ENCODE data around the gene SMCHD1.

The SMCHD1 gene

DNA sequence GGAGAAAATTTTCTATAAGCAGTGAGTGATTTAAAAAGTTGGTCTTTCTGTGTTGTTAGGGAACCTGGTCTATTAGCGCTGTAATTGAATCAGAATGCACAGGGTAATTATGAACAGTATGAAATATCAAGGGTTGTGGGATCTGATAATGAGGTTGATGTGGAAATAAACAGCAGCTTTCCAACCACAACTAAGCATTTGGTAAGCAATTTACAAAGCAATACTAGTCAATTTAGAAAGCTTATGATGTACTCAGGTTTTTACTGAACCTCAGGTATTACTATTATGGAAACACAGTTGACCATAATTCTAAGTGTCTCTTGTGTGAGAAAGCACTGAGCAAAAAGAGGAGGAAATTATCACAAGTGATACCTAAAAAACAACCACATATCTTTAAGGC lies 11.0 kb upstream of the SMCHD1 start:
- TF ChIP-seq, protein P1, sequence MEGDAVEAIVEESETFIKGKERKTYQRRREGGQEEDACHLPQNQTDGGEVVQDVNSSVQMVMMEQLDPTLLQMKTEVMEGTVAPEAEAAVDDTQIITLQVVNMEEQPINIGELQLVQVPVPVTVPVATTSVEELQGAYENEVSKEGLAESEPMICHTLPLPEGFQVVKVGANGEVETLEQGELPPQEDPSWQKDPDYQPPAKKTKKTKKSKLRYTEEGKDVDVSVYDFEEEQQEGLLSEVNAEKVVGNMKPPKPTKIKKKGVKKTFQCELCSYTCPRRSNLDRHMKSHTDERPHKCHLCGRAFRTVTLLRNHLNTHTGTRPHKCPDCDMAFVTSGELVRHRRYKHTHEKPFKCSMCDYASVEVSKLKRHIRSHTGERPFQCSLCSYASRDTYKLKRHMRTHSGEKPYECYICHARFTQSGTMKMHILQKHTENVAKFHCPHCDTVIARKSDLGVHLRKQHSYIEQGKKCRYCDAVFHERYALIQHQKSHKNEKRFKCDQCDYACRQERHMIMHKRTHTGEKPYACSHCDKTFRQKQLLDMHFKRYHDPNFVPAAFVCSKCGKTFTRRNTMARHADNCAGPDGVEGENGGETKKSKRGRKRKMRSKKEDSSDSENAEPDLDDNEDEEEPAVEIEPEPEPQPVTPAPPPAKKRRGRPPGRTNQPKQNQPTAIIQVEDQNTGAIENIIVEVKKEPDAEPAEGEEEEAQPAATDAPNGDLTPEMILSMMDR (IDR thresholded peaks at IDR 0.05; ENCODE audit: low read depth, low read length): no peak
- DNase-seq (ENCODE audit: extremely low read depth, low read depth): no peak

DNA sequence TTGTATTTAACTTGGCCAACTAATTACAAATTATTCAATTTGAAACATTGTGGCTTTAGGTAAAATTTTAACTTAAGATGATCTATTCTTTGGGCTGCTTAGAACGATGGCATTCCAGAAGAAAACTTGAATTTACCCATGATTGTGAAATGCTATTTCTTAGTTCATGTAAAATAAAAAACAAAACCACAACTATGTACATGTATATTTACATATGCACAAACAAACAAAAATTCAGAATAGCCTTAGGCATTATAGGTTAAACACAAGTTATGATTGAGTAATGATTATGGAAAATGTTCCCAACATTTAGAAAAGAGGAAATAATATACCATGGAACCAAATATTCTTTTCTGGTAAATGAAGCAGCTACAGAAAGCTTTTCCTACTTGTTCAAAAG lies 3.5 kb upstream of the SMCHD1 start:
- DNase-seq (ENCODE audit: extremely low read depth, low read depth): no peak

DNA sequence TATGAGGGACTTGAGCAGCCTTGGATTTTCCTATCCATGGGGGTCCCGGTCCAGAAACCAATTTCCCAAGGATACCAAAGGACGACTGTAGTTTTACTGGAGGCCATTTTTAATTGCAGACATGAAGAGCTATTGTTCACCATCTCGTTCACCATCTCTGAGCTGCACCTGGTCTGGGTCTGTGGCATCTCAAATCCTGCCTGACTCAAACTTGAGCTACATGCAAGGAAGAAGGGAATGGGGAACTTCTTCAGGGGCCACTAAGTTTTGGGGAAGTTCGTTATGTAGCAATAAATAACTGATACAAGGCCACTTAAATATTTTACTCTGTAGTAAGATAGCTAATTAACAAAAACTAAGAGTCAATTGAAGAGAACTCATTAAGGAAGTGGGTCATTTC lies 2.1 kb upstream of the SMCHD1 start:
- TF ChIP-seq, protein P1 (IDR thresholded peaks at IDR 0.05; ENCODE audit: low read depth, low read length): no peak
- no peak for DNase-seq (ENCODE audit: extremely low read depth, low read depth)

More for the DNA sequence above, 3.5 kb upstream of the SMCHD1 start:
- TF ChIP-seq, protein P1 (IDR thresholded peaks at IDR 0.05; ENCODE audit: low read depth, low read length): no peak

DNA sequence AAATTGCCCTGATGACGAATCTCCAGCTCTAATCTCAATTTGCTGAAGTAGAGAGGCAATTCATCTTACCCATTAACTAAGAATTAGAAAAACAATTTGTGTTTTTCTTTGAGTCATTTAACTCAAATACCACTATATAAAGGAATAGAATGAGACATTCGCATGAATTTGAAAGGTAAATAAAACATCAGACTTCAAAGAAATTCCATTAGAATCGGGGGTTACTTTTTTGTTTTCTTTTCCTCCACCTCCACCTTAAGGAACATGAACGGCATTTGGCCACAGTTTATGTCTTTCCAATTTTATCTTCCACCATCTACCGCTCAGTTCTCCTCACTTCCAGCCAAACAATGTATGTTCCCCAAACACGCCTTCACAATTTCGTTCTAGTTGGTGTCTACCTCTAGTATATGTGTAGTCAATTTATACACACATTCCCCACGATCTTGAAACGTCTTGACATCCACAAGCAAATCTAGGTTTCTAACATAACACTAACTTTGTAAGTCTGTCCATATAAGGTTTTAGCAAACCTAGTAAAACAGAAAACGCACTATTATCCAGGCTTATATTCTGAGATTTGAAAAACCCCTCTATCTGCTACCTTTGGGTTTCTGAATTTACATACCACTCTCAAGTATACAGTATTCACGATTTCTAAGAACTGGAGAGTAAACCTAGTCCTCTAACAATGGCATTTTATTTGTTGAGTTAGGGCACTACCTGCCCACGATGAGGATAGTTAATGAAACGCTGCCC lies 1.2 kb upstream of the SMCHD1 start:
- TF ChIP-seq, protein P1 (IDR thresholded peaks at IDR 0.05; ENCODE audit: low read depth, low read length): no peak
- no peak for DNase-seq (ENCODE audit: extremely low read depth, low read depth)

DNA sequence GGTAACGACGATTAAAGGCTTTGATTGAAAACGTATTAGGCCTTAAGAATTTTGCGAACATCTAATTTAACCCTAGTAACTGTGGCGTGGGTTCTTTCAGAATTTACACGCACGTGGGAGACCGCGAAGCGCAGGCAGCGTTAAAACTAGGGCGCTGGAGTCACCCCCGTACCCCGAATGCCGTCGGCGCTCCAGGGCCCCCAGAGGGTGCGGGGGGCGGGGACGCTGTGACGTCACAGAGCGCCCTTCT lies 673 bp upstream of the SMCHD1 start:
- no peak for DNase-seq (ENCODE audit: extremely low read depth, low read depth)
- TF ChIP-seq, protein P1 (IDR thresholded peaks at IDR 0.05; ENCODE audit: low read depth, low read length): no peak

DNA sequence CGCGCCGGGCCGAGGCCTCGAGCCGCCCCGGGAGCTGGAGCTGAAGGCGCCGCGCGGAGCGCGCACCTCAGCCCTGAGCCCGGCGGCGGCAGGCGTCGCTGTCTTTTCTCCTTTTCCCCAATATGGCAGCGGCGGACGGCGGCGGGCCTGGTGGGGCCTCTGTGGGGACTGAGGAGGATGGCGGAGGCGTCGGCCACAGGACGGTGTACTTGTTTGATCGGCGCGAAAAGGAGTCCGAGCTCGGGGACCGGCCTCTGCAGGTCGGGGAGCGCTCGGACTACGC lies 369 bp downstream of the SMCHD1 start:
- no peak for DNase-seq (ENCODE audit: extremely low read depth, low read depth)
- TF ChIP-seq, protein P1 (IDR thresholded peaks at IDR 0.05; ENCODE audit: low read depth, low read length): no peak

DNA sequence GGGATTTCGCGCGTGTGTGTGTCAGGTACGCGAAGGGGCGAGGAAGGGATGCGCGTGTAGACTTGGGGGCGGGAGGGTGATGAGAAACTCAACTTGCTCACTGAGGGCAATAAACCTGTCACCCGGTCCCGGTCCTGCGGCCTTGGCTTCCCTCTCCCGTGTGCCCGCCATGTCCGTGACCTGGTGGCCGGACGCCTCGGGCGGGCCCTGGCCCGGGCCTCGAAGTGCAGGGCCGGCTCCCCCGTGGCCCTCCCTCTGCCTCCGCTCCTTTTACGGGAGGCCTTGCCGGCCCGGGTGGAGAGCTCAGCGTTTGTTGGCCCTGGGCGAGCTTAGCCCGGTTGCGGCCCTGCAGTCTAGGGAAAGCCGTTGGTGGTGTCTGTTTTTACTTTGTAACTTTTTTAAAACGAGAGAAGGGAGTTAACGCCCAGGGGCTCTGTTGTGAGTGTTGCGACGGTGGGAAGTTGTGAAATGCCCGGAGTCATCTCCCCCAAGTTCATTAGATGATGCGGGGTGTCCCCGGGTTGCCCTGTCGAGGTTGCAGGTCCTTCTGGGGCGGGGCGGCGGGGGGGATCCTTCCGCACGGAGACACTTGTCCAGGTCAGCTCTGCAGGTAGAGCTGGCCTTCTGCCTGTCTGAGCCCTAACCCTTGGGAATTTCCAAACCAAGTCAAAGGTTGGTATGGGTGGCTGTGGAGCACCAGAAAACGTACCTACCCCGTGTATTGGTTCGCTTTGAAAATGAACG lies 883 bp downstream of the SMCHD1 start:
- DNase-seq (ENCODE audit: extremely low read depth, low read depth): no peak

More for the DNA sequence above, 883 bp downstream of the SMCHD1 start:
- TF ChIP-seq, protein P1 (IDR thresholded peaks at IDR 0.05; ENCODE audit: low read depth, low read length): no peak
